ENCODE results near the gene LRRN3. TPM values are rescaled to one million over a fixed set of nuclear protein-coding genes. Genes with fewer than 3 reads are reported as not detected.

Gene LRRN3
- 0.07 TPM in 1 of 2 replicates, not detected in the other for total RNA-seq

DNA sequence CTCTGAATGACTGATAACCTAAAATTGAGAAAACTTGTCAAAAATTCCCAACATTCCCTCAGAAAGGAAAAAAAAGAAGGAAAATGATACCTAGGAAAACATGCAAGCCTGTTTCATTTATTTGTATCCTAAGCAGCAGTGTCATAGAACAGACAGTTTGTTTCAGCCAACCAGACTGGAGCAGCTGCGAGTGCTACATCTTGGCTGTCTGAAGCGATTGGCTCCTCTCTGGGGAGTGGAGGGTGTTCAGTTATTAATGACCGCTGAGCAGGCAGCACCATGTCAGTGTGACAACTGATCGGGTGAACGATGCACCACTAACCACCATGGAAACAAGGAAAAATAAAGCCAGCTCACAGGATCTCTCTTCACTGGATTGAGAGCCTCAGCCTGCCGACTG lies at the start of gene LRRN3:
LRRN3 (plus strand) TSS at position 282 of the 400 bp plus-strand sequence. CDS start 31,646 bp downstream, outside the sequence.

